ENCODE data around the gene COPS3.

COPS3 gene

GRCh38 chr17:17322516-17323510 is 41.8 kb upstream of the COPS3 start:
- DNase-seq: no peak
- CTCF ChIA-PET: interaction anchor here (1.5 kb wide), 1 partner anchor 52 kb away, joined by 3 read pairs; no protein-coding TSS in a partner anchor
- Histone ChIP-seq H3K9me3 (ENCODE audit: control extremely low read depth in 1 of 5, control insufficient read depth in 4 of 5, insufficient read depth in 2 of 5, low read depth in 1 of 5, low read length in 4 of 5) (no peaks in the 10 kb centered on the region), H3K36me3 (ENCODE audit: control insufficient read depth in 4 of 4, insufficient read depth in 4 of 4, low read length in 3 of 4) (peaks cover 2 to 67% (median 28%) of the 10 kb centered on the region in 4 experiments), H3K27me3 (replicated peaks in 2 of 5; ENCODE audit: control insufficient read depth in 4 of 5, insufficient read depth in 5 of 5, low read length in 4 of 5) (no peaks in the 10 kb centered on the region), H3K4me3 (ENCODE audit: control insufficient read depth in 1 of 7, extremely low read depth in 1 of 7, insufficient read depth in 4 of 7, low read depth in 2 of 7, low read length in 6 of 7) (no peak overlapping the region), H3K27ac (ENCODE audit: insufficient read depth in 1 of 2, low read depth in 1 of 2, low read length in 2 of 2, poor library complexity in 1 of 2, severe bottlenecking in 2 of 2) (no peak overlapping the region), H3K4me1 (ENCODE audit: control extremely low read depth in 1 of 4, control insufficient read depth in 4 of 4, insufficient read depth in 4 of 4, low read length in 3 of 4) (no peaks in the 10 kb centered on the region)
- 98% methylated on average over 20 of the region's 21 CpGs for WGBS (ENCODE audit: insufficient coverage)
- POLR2A ChIA-PET: no interaction called here

- WGBS (ENCODE audit: insufficient coverage): 91% methylated on average over 10 of the region's 11 CpGs
- CTCF ChIA-PET: interaction anchor here (1.5 kb wide), 1 partner anchor 51 kb away, joined by 3 read pairs; no protein-coding TSS in a partner anchor
- H3K36me3 ChIP-seq (ENCODE audit: control insufficient read depth in 4 of 4, insufficient read depth in 4 of 4, low read length in 3 of 4): peaks cover 2 to 68% (median 26%) of the 10 kb centered on the region in 4 experiments
- POLR2A ChIA-PET: no interaction called here
- no peak for DNase-seq
- no peaks in the 10 kb centered on the region for H3K27me3 ChIP-seq (replicated peaks in 2 of 5; ENCODE audit: control insufficient read depth in 4 of 5, insufficient read depth in 5 of 5, low read length in 4 of 5)
- no peak overlapping the region for H3K4me3 ChIP-seq (ENCODE audit: control insufficient read depth in 1 of 7, extremely low read depth in 1 of 7, insufficient read depth in 4 of 7, low read depth in 2 of 7, low read length in 6 of 7)
- H3K9me3 ChIP-seq (ENCODE audit: control extremely low read depth in 1 of 5, control insufficient read depth in 4 of 5, insufficient read depth in 2 of 5, low read depth in 1 of 5, low read length in 4 of 5): no peaks in the 10 kb centered on the region
- H3K4me1 ChIP-seq (ENCODE audit: control extremely low read depth in 1 of 4, control insufficient read depth in 4 of 4, insufficient read depth in 4 of 4, low read length in 3 of 4): no peaks in the 10 kb centered on the region
- H3K27ac ChIP-seq (ENCODE audit: insufficient read depth in 1 of 2, low read depth in 1 of 2, low read length in 2 of 2, poor library complexity in 1 of 2, severe bottlenecking in 2 of 2): no peak overlapping the region
These were observed 40.4 kb upstream of the COPS3 start for GRCh38 chr17:17321356-17322025.

GRCh38 chr17:17320911-17321220 is 39.8 kb upstream of the COPS3 start:
- Histone ChIP-seq H3K36me3 (ENCODE audit: control insufficient read depth in 4 of 4, insufficient read depth in 4 of 4, low read length in 3 of 4) (peaks cover 2 to 64% (median 22%) of the 10 kb centered on the region in 4 experiments), H3K4me3 (ENCODE audit: control insufficient read depth in 1 of 7, extremely low read depth in 1 of 7, insufficient read depth in 4 of 7, low read depth in 2 of 7, low read length in 6 of 7) (no peak overlapping the region), H3K9me3 (ENCODE audit: control extremely low read depth in 1 of 5, control insufficient read depth in 4 of 5, insufficient read depth in 2 of 5, low read depth in 1 of 5, low read length in 4 of 5) (no peaks in the 10 kb centered on the region), H3K27ac (ENCODE audit: insufficient read depth in 1 of 2, low read depth in 1 of 2, low read length in 2 of 2, poor library complexity in 1 of 2, severe bottlenecking in 2 of 2) (no peak overlapping the region), H3K27me3 (replicated peaks in 2 of 5; ENCODE audit: control insufficient read depth in 4 of 5, insufficient read depth in 5 of 5, low read length in 4 of 5) (no peaks in the 10 kb centered on the region), H3K4me1 (ENCODE audit: control extremely low read depth in 1 of 4, control insufficient read depth in 4 of 4, insufficient read depth in 4 of 4, low read length in 3 of 4) (no peaks in the 10 kb centered on the region)
- 95% methylated on average over 7 of the region's 10 CpGs for WGBS (ENCODE audit: insufficient coverage)
- CTCF ChIA-PET: no interaction called here
- DNase-seq: no peak
- POLR2A ChIA-PET: interaction anchor here (0.7 kb wide), 1 partner anchor 837 kb away, joined by 3 read pairs; no protein-coding TSS in a partner anchor

- no peaks in the 10 kb centered on the region for H3K9me3 ChIP-seq (ENCODE audit: control extremely low read depth in 1 of 5, control insufficient read depth in 4 of 5, insufficient read depth in 2 of 5, low read depth in 1 of 5, low read length in 4 of 5)
- no peak for DNase-seq
- no peaks in the 10 kb centered on the region for H3K4me1 ChIP-seq (ENCODE audit: control extremely low read depth in 1 of 4, control insufficient read depth in 4 of 4, insufficient read depth in 4 of 4, low read length in 3 of 4)
- H3K4me3 ChIP-seq (ENCODE audit: control insufficient read depth in 1 of 7, extremely low read depth in 1 of 7, insufficient read depth in 4 of 7, low read depth in 2 of 7, low read length in 6 of 7): no peak overlapping the region
- no peaks in the 10 kb centered on the region for H3K27me3 ChIP-seq (replicated peaks in 2 of 5; ENCODE audit: control insufficient read depth in 4 of 5, insufficient read depth in 5 of 5, low read length in 4 of 5)
- CTCF ChIA-PET: interaction anchor here (1.0 kb wide), 1 partner anchor 13 kb away, joined by 3 read pairs; no protein-coding TSS in a partner anchor
- 98% methylated on average over 15 of the region's 16 CpGs for WGBS (ENCODE audit: insufficient coverage)
- no peak overlapping the region for H3K27ac ChIP-seq (ENCODE audit: insufficient read depth in 1 of 2, low read depth in 1 of 2, low read length in 2 of 2, poor library complexity in 1 of 2, severe bottlenecking in 2 of 2)
- H3K36me3 ChIP-seq (ENCODE audit: control insufficient read depth in 4 of 4, insufficient read depth in 4 of 4, low read length in 3 of 4): peaks cover 2 to 60% (median 18%) of the 10 kb centered on the region in 4 experiments
- POLR2A ChIA-PET: interaction anchor here (0.7 kb wide), 1 partner anchor 837 kb away, joined by 3 read pairs; no protein-coding TSS in a partner anchor
These were observed 39.3 kb upstream of the COPS3 start for GRCh38 chr17:17320188-17320910.

- no peak for DNase-seq
- Histone ChIP-seq H3K27me3 (replicated peaks in 2 of 5; ENCODE audit: control insufficient read depth in 4 of 5, insufficient read depth in 5 of 5, low read length in 4 of 5) (no peaks in the 10 kb centered on the region), H3K27ac (ENCODE audit: insufficient read depth in 1 of 2, low read depth in 1 of 2, low read length in 2 of 2, poor library complexity in 1 of 2, severe bottlenecking in 2 of 2) (no peak overlapping the region), H3K4me3 (ENCODE audit: control insufficient read depth in 1 of 7, extremely low read depth in 1 of 7, insufficient read depth in 4 of 7, low read depth in 2 of 7, low read length in 6 of 7) (no peak overlapping the region), H3K36me3 (ENCODE audit: control insufficient read depth in 4 of 4, insufficient read depth in 4 of 4, low read length in 3 of 4) (peaks cover 7 to 48% (median 17%) of the 10 kb centered on the region in 4 experiments), H3K9me3 (ENCODE audit: control extremely low read depth in 1 of 5, control insufficient read depth in 4 of 5, insufficient read depth in 2 of 5, low read depth in 1 of 5, low read length in 4 of 5) (peaks cover 0 to 3% (median 0%) of the 10 kb centered on the region in 5 experiments), H3K4me1 (ENCODE audit: control extremely low read depth in 1 of 4, control insufficient read depth in 4 of 4, insufficient read depth in 4 of 4, low read length in 3 of 4) (no peaks in the 10 kb centered on the region)
- POLR2A ChIA-PET: no interaction called here
- CTCF ChIA-PET: interaction anchor here (0.9 to 7.1 kb wide), 2 partner anchors 39 to 48 kb away, joined by 3 to 57 read pairs; no protein-coding TSS in a partner anchor
- WGBS (ENCODE audit: insufficient coverage): 92% methylated on average over 4 of the region's 6 CpGs
These were observed 34.2 kb upstream of the COPS3 start for GRCh38 chr17:17315142-17315821.

GRCh38 chr17:17314501-17315071 is 33.5 kb upstream of the COPS3 start:
- DNase-seq: no peak
- Histone ChIP-seq H3K36me3 (ENCODE audit: control insufficient read depth in 4 of 4, insufficient read depth in 4 of 4, low read length in 3 of 4) (peaks cover 7 to 50% (median 20%) of the 10 kb centered on the region in 4 experiments), H3K4me1 (ENCODE audit: control extremely low read depth in 1 of 4, control insufficient read depth in 4 of 4, insufficient read depth in 4 of 4, low read length in 3 of 4) (no peaks in the 10 kb centered on the region), H3K27ac (ENCODE audit: insufficient read depth in 1 of 2, low read depth in 1 of 2, low read length in 2 of 2, poor library complexity in 1 of 2, severe bottlenecking in 2 of 2) (no peak overlapping the region), H3K9me3 (ENCODE audit: control extremely low read depth in 1 of 5, control insufficient read depth in 4 of 5, insufficient read depth in 2 of 5, low read depth in 1 of 5, low read length in 4 of 5) (peaks cover 0 to 3% (median 0%) of the 10 kb centered on the region in 5 experiments), H3K4me3 (ENCODE audit: control insufficient read depth in 1 of 7, extremely low read depth in 1 of 7, insufficient read depth in 4 of 7, low read depth in 2 of 7, low read length in 6 of 7) (no peak overlapping the region), H3K27me3 (replicated peaks in 2 of 5; ENCODE audit: control insufficient read depth in 4 of 5, insufficient read depth in 5 of 5, low read length in 4 of 5) (no peaks in the 10 kb centered on the region)
- ChIA-PET POLR2A (no interaction called here), CTCF (interaction anchor here (0.9 to 7.1 kb wide), 2 partner anchors 39 to 47 kb away, joined by 3 to 57 read pairs; no protein-coding TSS in a partner anchor)
- WGBS (ENCODE audit: insufficient coverage): 92% methylated on average over 5 of the region's 5 CpGs

Data from common myeloid progenitor, CD34-positive (primary cell).